Measurements from ENCODE around the gene ZNF217. TPM values are rescaled to one million over a fixed set of nuclear protein-coding genes. Genes with fewer than 3 reads are reported as not detected.
"Not testable (repeated sequence)": the region's sequence is repeated elsewhere in the genome, so short reads cannot be mapped to it uniquely, and the experiment has no call there.

The ZNF217 gene
- total and polyA plus RNA-seq, 8 donors: 6.3 to 40.2 (median 25.9) TPM

- DNase-seq: peak; percentile 27 to 68
Observed at GRCh38 chr20:53592992-53593465, 610 bp downstream of the ZNF217 start.

GRCh38 chr20:53592454-53592991 is 1.1 kb downstream of the ZNF217 start:
- intact Hi-C loops (cut with DNase I; ENCODE audit: low total_unique reads): not testable (repeated sequence)
- H3K27ac ChIP-seq: peak overlapping the region; percentile 99 to 100 (median 100)

More at GRCh38 chr20:53592992-53593465, 610 bp downstream of the ZNF217 start:
- Histone ChIP-seq H3K36me3 (no peaks in the 10 kb centered on the region), H3K27ac (peak overlapping the region; percentile 99 to 100 (median 100)), H3K4me1 (peaks cover 0 to 63% (median 32%) of the 10 kb centered on the region in 4 donors), H3K9me3 (no peaks in the 10 kb centered on the region), H3K27me3 (no peaks in the 10 kb centered on the region), H3K4me3 (peak overlapping the region; percentile 63 to 94 (median 80))
- whole genome bisulfite sequencing, 5 donors: 0 to 1% (median 0%) methylated on average over 42 to 47 of the region's 47 CpGs
- intact Hi-C loops (cut with DNase I; ENCODE audit: low total_unique reads): no loop called here
- TF ChIP-seq POLR2AphosphoS5 (IDR thresholded peaks at IDR 0.05) (no peak), POLR2A (IDR thresholded peaks at IDR 0.05) (no peak), CTCF (IDR thresholded peaks at IDR 0.05) (no peak), EP300 (IDR thresholded peaks at IDR 0.05) (no peak)

GRCh38 chr20:53591941-53592441 is 1.6 kb downstream of the ZNF217 start:
- intact Hi-C loops (cut with DNase I; ENCODE audit: low total_unique reads); H3K27me3 ChIP-seq: not testable (repeated sequence)

More at GRCh38 chr20:53592454-53592991, 1.1 kb downstream of the ZNF217 start:
- H3K4me1 ChIP-seq: peaks cover 0 to 61% (median 31%) of the 10 kb centered on the region in 4 donors
- not testable (repeated sequence) for H3K9me3 ChIP-seq, H3K36me3 ChIP-seq, H3K27me3 ChIP-seq
- TF ChIP-seq POLR2AphosphoS5 (IDR thresholded peaks at IDR 0.05): peak in 2 of 3 donors; percentile 37 to 60
- peak; percentile 58 to 88 for DNase-seq
- peak overlapping the region; percentile 63 to 94 (median 80) for H3K4me3 ChIP-seq
- 0 to 1% (median 0%) methylated on average over 19 to 27 of the region's 27 CpGs for WGBS, 5 donors

GRCh38 chr20:53591206-53591741 is 2.4 kb downstream of the ZNF217 start:
- H3K9me3 ChIP-seq; H3K27me3 ChIP-seq; intact Hi-C loops (cut with DNase I; ENCODE audit: low total_unique reads); H3K36me3 ChIP-seq: not testable (repeated sequence)
- H3K27ac ChIP-seq: peak overlapping the region in 4 of 5 donors; percentile 99 to 100 (median 100)
- peak overlapping the region; percentile 63 to 94 (median 80) for H3K4me3 ChIP-seq
- peaks cover 10 to 60% (median 30%) of the 10 kb centered on the region in 4 donors for H3K4me1 ChIP-seq
- DNase-seq: peak in 1 of 2 donors; percentile 48
- WGBS, 5 donors: 4 to 21% (median 6%) methylated on average over 4 of the region's 4 CpGs

More at GRCh38 chr20:53591941-53592441, 1.6 kb downstream of the ZNF217 start:
- peak overlapping the region; percentile 63 to 94 (median 80) for H3K4me3 ChIP-seq
- peaks cover 3 to 60% (median 30%) of the 10 kb centered on the region in 4 donors for H3K4me1 ChIP-seq
- not testable (repeated sequence) for H3K9me3 ChIP-seq, H3K36me3 ChIP-seq
- peak overlapping the region; percentile 99 to 100 (median 100) for H3K27ac ChIP-seq
- WGBS, 5 donors: 5 to 17% (median 11%) methylated on average over 8 to 9 of the region's 9 CpGs
- DNase-seq: peak in 1 of 2 donors; percentile 18

DNA sequence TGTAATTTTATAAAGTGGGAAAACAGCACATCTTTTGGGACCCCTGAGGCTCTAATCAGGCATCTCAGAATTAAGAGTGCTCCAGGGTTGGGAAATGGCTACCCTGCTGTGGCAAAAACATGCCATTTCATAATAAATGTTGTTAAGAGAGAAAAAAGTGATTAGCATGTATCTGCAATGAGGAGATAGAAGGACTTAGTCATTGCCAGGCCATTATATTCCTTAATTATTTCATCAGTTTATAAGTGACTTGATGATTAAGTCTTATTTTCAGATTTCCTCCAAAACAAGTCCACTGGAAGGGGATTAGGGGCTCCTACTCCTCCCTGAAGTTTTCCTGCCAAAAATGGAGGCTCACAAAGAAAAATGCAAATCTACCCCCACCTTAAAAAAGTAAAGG is 3.0 kb downstream of the ZNF217 start:
- Histone ChIP-seq H3K27ac (peak overlapping the region in 4 of 5 donors; percentile 99 to 100 (median 100)), H3K4me1 (peaks cover 17 to 60% (median 35%) of the 10 kb centered on the region in 4 donors), H3K4me3 (peak overlapping the region in 3 of 4 donors; percentile 63 to 94 (median 74))
- DNase-seq; intact Hi-C loops (cut with DNase I; ENCODE audit: low total_unique reads); H3K9me3 ChIP-seq; H3K27me3 ChIP-seq; H3K36me3 ChIP-seq: not testable (repeated sequence)

GRCh38 chr20:53590122-53590521 is 3.5 kb downstream of the ZNF217 start:
- intact Hi-C loops (cut with DNase I; ENCODE audit: low total_unique reads); DNase-seq; H3K36me3 ChIP-seq; H3K27me3 ChIP-seq; H3K9me3 ChIP-seq: not testable (repeated sequence)
- WGBS, 5 donors: 20 to 50% (median 24%) methylated on average over 2 of the region's 2 CpGs
- peak overlapping the region in 4 of 5 donors; percentile 99 to 100 (median 100) for H3K27ac ChIP-seq
- H3K4me3 ChIP-seq: peak overlapping the region in 3 of 4 donors; percentile 0 to 74 (median 7)
- peaks cover 17 to 60% (median 37%) of the 10 kb centered on the region in 4 donors for H3K4me1 ChIP-seq
